Measurements from ENCODE around the gene SRSF7.

Gene SRSF7

GRCh38 chr2:38700113-38700785, 50.9 kb downstream of the SRSF7 start:
- ChIA-PET CTCF (no interaction called here), POLR2A (no interaction called here)
- Histone ChIP-seq H3K36me3 (ENCODE audit: control insufficient read depth in 4 of 4, insufficient read depth in 4 of 4, low read length in 3 of 4) (no peaks in the 10 kb centered on the region), H3K27ac (ENCODE audit: insufficient read depth in 1 of 2, low read depth in 1 of 2, low read length in 2 of 2, poor library complexity in 1 of 2, severe bottlenecking in 2 of 2) (no peak overlapping the region), H3K27me3 (replicated peaks in 2 of 5; ENCODE audit: control insufficient read depth in 4 of 5, insufficient read depth in 5 of 5, low read length in 4 of 5) (no peaks in the 10 kb centered on the region), H3K4me1 (ENCODE audit: control extremely low read depth in 1 of 4, control insufficient read depth in 4 of 4, insufficient read depth in 4 of 4, low read length in 3 of 4) (no peaks in the 10 kb centered on the region), H3K9me3 (ENCODE audit: control extremely low read depth in 1 of 5, control insufficient read depth in 4 of 5, insufficient read depth in 2 of 5, low read depth in 1 of 5, low read length in 4 of 5) (no peaks in the 10 kb centered on the region), H3K4me3 (ENCODE audit: control insufficient read depth in 1 of 7, extremely low read depth in 1 of 7, insufficient read depth in 4 of 7, low read depth in 2 of 7, low read length in 6 of 7) (no peak overlapping the region)
- 92% methylated on average over 6 of the region's 9 CpGs for WGBS (ENCODE audit: insufficient coverage)
- no peak for DNase-seq

DNA sequence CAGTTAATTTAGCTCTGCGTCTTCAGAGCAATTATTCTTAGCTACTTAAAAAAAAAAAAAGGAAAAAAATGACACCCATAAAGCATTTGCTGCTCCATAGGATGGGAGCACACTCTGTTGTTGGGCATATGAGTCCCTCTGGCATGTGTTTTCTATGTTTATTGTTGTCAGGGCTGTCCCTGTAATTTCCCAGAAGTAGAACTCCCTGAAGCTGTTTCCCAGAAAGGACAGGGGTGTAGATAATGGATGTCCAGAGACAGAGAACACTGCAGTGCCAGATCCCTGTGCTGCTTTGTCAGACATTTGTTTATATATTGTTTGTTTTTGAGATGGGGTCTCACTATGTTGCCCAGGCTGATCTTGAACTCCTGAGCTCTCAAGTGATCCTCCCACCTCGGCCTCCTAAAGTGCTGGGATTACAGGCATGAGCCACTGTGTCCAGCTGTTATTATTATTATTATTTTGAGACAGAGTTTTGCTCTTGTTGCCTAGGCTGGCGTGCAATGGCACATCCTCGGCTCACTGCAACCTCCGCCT, 52.6 kb downstream of the SRSF7 start:
- Histone ChIP-seq H3K4me1 (ENCODE audit: control extremely low read depth in 1 of 4, control insufficient read depth in 4 of 4, insufficient read depth in 4 of 4, low read length in 3 of 4) (peaks cover 0 to 8% (median 1%) of the 10 kb centered on the region in 4 experiments), H3K27ac (ENCODE audit: insufficient read depth in 1 of 2, low read depth in 1 of 2, low read length in 2 of 2, poor library complexity in 1 of 2, severe bottlenecking in 2 of 2) (no peak overlapping the region), H3K27me3 (replicated peaks in 2 of 5; ENCODE audit: control insufficient read depth in 4 of 5, insufficient read depth in 5 of 5, low read length in 4 of 5) (no peaks in the 10 kb centered on the region), H3K36me3 (ENCODE audit: control insufficient read depth in 4 of 4, insufficient read depth in 4 of 4, low read length in 3 of 4) (no peaks in the 10 kb centered on the region), H3K4me3 (ENCODE audit: control insufficient read depth in 1 of 7, extremely low read depth in 1 of 7, insufficient read depth in 4 of 7, low read depth in 2 of 7, low read length in 6 of 7) (no peak overlapping the region), H3K9me3 (ENCODE audit: control extremely low read depth in 1 of 5, control insufficient read depth in 4 of 5, insufficient read depth in 2 of 5, low read depth in 1 of 5, low read length in 4 of 5) (no peaks in the 10 kb centered on the region)
- 90% methylated on average over 2 of the region's 5 CpGs for WGBS (ENCODE audit: insufficient coverage)
- CTCF ChIA-PET: interaction anchor here (1.0 kb wide), 1 partner anchor 117 kb away, joined by 5 read pairs; no protein-coding TSS in a partner anchor
- DNase-seq: no peak
- POLR2A ChIA-PET: no interaction called here

DNA sequence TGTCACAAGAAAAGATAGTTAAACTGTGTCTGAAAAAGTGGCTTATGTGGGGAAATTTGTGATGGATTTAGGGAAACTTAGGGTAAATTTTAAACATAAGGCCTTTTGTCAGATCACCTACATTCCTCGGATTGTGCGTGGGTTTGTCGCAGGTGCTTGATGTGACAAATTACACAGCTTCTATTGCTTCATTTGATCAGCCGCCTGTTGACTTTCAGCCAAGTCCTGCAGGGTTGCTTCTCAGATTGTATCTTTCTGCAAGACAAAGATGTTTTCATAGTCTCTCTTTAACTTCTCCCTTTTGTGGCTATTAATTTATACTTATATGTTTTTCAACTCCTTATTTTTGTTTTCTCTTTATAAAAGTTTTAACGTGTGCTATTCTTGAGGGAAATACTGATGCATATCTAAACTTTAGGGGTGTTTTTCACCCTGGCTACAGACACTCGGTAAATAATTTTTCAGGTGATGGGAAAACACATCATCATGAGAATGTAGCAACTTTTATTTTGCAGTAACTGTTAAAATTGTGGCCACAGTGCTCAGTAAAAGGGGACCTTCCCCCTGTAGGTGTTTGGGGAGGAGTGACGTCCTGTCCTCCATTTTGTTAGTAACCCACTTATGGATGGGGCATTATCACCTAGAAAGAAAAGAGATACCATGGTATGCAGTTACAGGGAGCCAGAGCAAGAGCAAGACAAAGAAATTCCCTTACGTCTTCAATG, 53.9 kb downstream of the SRSF7 start:
- H3K4me1 ChIP-seq (ENCODE audit: control extremely low read depth in 1 of 4, control insufficient read depth in 4 of 4, insufficient read depth in 4 of 4, low read length in 3 of 4): peaks cover 0 to 8% (median 1%) of the 10 kb centered on the region in 4 experiments
- H3K27ac ChIP-seq (ENCODE audit: insufficient read depth in 1 of 2, low read depth in 1 of 2, low read length in 2 of 2, poor library complexity in 1 of 2, severe bottlenecking in 2 of 2): no peak overlapping the region
- 92% methylated on average over 6 of the region's 8 CpGs for WGBS (ENCODE audit: insufficient coverage)
- H3K27me3 ChIP-seq (replicated peaks in 2 of 5; ENCODE audit: control insufficient read depth in 4 of 5, insufficient read depth in 5 of 5, low read length in 4 of 5): no peaks in the 10 kb centered on the region
- no peaks in the 10 kb centered on the region for H3K9me3 ChIP-seq (ENCODE audit: control extremely low read depth in 1 of 5, control insufficient read depth in 4 of 5, insufficient read depth in 2 of 5, low read depth in 1 of 5, low read length in 4 of 5)
- ChIA-PET POLR2A (no interaction called here), CTCF (no interaction called here)
- no peak overlapping the region for H3K4me3 ChIP-seq (ENCODE audit: control insufficient read depth in 1 of 7, extremely low read depth in 1 of 7, insufficient read depth in 4 of 7, low read depth in 2 of 7, low read length in 6 of 7)
- DNase-seq: peak in 2 of 3 donors; percentile 25 to 46
- no peaks in the 10 kb centered on the region for H3K36me3 ChIP-seq (ENCODE audit: control insufficient read depth in 4 of 4, insufficient read depth in 4 of 4, low read length in 3 of 4)

Measured in common myeloid progenitor, CD34-positive (primary cell).